Ishikawa (cell line): Measurements from ENCODE around the gene DCTN5.

ENCODE experiments used
- CEBPB ChIP-seq: IDR thresholded peaks from 2 replicates; pipeline ENCODE4 v1.6.1; 2012
- CREB1 ChIP-seq: IDR thresholded peaks from 2 replicates; pipeline ENCODE4 v1.6.1; 2012; ENCODE audit warnings: low read depth
- EGR1 ChIP-seq: IDR thresholded peaks from 2 replicates; pipeline ENCODE4 v1.6.1; 2012
- EP300 ChIP-seq: IDR thresholded peaks from 2 replicates; pipeline ENCODE4 v1.6.1; 2012; ENCODE audit warnings: borderline replicate concordance
- FOXM1 ChIP-seq: IDR thresholded peaks from 2 replicates; pipeline ENCODE4 v1.6.1; 2012; ENCODE audit warnings: low read depth, borderline replicate concordance
- MAX ChIP-seq: IDR thresholded peaks from 2 replicates; pipeline ENCODE4 v1.6.1; 2012
- NFIC ChIP-seq: IDR thresholded peaks from 2 replicates; pipeline ENCODE4 v1.6.1; 2012
- RAD21 ChIP-seq: IDR thresholded peaks from 2 replicates; pipeline ENCODE4 v1.6.1; 2012; ENCODE audit warnings: low read depth
- REST ChIP-seq: IDR thresholded peaks from 2 replicates; pipeline ENCODE4 v1.6.1; 2012; ENCODE audit warnings: low read depth, mild to moderate bottlenecking
- TAF1 ChIP-seq: IDR thresholded peaks from 2 replicates; pipeline ENCODE4 v1.6.1; 2012; ENCODE audit warnings: low read depth, mild to moderate bottlenecking
- TCF12 ChIP-seq: IDR thresholded peaks from 2 replicates; pipeline ENCODE4 v1.6.1; 2012; ENCODE audit warnings: low read depth
- TEAD4 ChIP-seq: IDR thresholded peaks from 2 replicates; pipeline ENCODE4 v1.6.1; 2012
- USF1 ChIP-seq: IDR thresholded peaks from 2 replicates; pipeline ENCODE4 v1.6.1; 2012
- YY1 ChIP-seq: IDR thresholded peaks from 2 replicates; pipeline ENCODE4 v1.6.1; 2012; ENCODE audit warnings: low read depth
- ZBTB7A ChIP-seq: IDR thresholded peaks from 2 replicates; pipeline ENCODE4 v1.6.1; 2012; ENCODE audit warnings: low read depth

Gene DCTN5

GRCh38 chr16:23629516-23629915 lies 11.8 kb upstream of the DCTN5 start:
- no peak for TF ChIP-seq YY1
- TF ChIP-seq MAX, result no peak
- no peak for TF ChIP-seq USF1
- no peak for TF ChIP-seq CEBPB
- TF ChIP-seq REST, result no peak
- no peak for TF ChIP-seq EGR1
- no peak for TF ChIP-seq EP300
- no peak for TF ChIP-seq FOXM1
- no peak for TF ChIP-seq TCF12

- TF ChIP-seq RAD21 (no peak), YY1 (no peak), FOXM1 (no peak), EP300 (no peak), TAF1 (no peak), ZBTB7A (no peak), MAX (no peak)
Measured at GRCh38 chr16:23634461-23635036, 6.7 kb upstream of the DCTN5 start.

GRCh38 chr16:23635958-23636357 lies 5.3 kb upstream of the DCTN5 start:
- TF ChIP-seq REST, result no peak
- TF ChIP-seq CEBPB, result no peak
- TF ChIP-seq NFIC, result no peak
- no peak for TF ChIP-seq RAD21
- TF ChIP-seq FOXM1, result no peak
- TF ChIP-seq TAF1, result no peak
- TF ChIP-seq USF1, result no peak
- TF ChIP-seq MAX, result no peak
- no peak for TF ChIP-seq TEAD4
- TF ChIP-seq YY1, result no peak
- TF ChIP-seq EP300, result no peak
- TF ChIP-seq ZBTB7A, result no peak
- TF ChIP-seq EGR1, result no peak
- no peak for TF ChIP-seq CREB1
- no peak for TF ChIP-seq TCF12

GRCh38 chr16:23640615-23640930 lies 693 bp upstream of the DCTN5 start:
- no peak for TF ChIP-seq EP300
- TF ChIP-seq TCF12, result no peak
- no peak for TF ChIP-seq REST
- TF ChIP-seq RAD21, result no peak
- TF ChIP-seq YY1, result no peak
- TF ChIP-seq ZBTB7A, result no peak
- TF ChIP-seq TEAD4, result no peak
- TF ChIP-seq TAF1, result no peak
